DND-41 (cell line): Measurements from ENCODE around the gene SPARC.

Experiments
- ATAC-seq: fragments of 200-7000 bp; cut with Tn5 transposase; 3 replicates; pipeline ENCODE4 v1.9.1; 2021; ENCODE audit warnings: low read depth; ENCODE audit not compliant: insufficient read depth
- DNase-seq: peaks from one replicate; pipeline ENCODE4 v3.0.0-alpha.2; 2020
- H2AFZ ChIP-seq: 2 replicates; pipeline ENCODE4 v1.6.0; 2012; ENCODE audit warnings: low read depth, low read length
- H3K27ac ChIP-seq: 2 replicates; pipeline ENCODE4 v1.5.1; 2012; ENCODE audit warnings: low read length, inconsistent platforms
- H3K27me3 ChIP-seq: fragments of 200-600 bp; sonication (generic); 2 replicates; pipeline ENCODE4 v1.6.0; 2012; ENCODE audit warnings: low read length, mild to moderate bottlenecking, inconsistent platforms; ENCODE audit not compliant: insufficient read depth, poor library complexity
- H3K36me3 ChIP-seq: 2 replicates; pipeline ENCODE4 v1.5.1; 2012; ENCODE audit warnings: low read length, inconsistent platforms; ENCODE audit not compliant: insufficient read depth
- H3K4me1 ChIP-seq: 2 replicates; pipeline ENCODE4 v1.5.1; 2012; ENCODE audit warnings: mild to moderate bottlenecking, low read length; ENCODE audit not compliant: insufficient read depth
- H3K4me2 ChIP-seq: 2 replicates; pipeline ENCODE4 v1.6.0; 2012; ENCODE audit warnings: mild to moderate bottlenecking, moderate library complexity, low read length, inconsistent platforms; ENCODE audit not compliant: insufficient read depth
- H3K4me3 ChIP-seq, 2 experiments: fragments of 200-600 bp in 1 of 2; shearing (Covaris generic) in 1 of 2; 2 replicates each; pipeline ENCODE4 v1.5.1; 2012 to 2016; ENCODE audit warnings: inconsistent platforms in 2 of 2, low read length in 2 of 2, mild to moderate bottlenecking in 2 of 2, low read depth in 1 of 2, moderate library complexity in 1 of 2
- H3K79me2 ChIP-seq: 2 replicates; pipeline ENCODE4 v1.6.0; 2012; ENCODE audit warnings: low read length, inconsistent platforms; ENCODE audit not compliant: insufficient read depth
- H3K9ac ChIP-seq: 2 replicates; pipeline ENCODE4 v1.6.0; 2012; ENCODE audit warnings: low read depth, mild to moderate bottlenecking, inconsistent platforms, low read length, moderate library complexity
- H3K9me3 ChIP-seq: 2 replicates; pipeline ENCODE4 v1.5.1; 2012; ENCODE audit warnings: low read length, moderate library complexity, mild to moderate bottlenecking, inconsistent platforms; ENCODE audit not compliant: insufficient read depth, severe bottlenecking
- H4K20me1 ChIP-seq: 2 replicates; pipeline ENCODE4 v1.6.0; 2012; ENCODE audit warnings: low read length; ENCODE audit not compliant: insufficient read depth
- EZH2 ChIP-seq: IDR thresholded peaks from 3 replicates; pipeline ENCODE4 v1.6.1; 2012; ENCODE audit warnings: borderline replicate concordance, low read depth, mild to moderate bottlenecking, moderate library complexity, low read length, inconsistent platforms; ENCODE audit not compliant: severe bottlenecking
- TF ChIP-seq, protein P1 (sequence below): IDR thresholded peaks from 2 replicates; pipeline ENCODE4 v1.5.1; 2012; ENCODE audit warnings: borderline replicate concordance, low read length, moderate library complexity, mild to moderate bottlenecking; ENCODE audit not compliant: poor library complexity, severe bottlenecking; ENCODE audit errors: extremely low read depth

SPARC gene

DNA sequence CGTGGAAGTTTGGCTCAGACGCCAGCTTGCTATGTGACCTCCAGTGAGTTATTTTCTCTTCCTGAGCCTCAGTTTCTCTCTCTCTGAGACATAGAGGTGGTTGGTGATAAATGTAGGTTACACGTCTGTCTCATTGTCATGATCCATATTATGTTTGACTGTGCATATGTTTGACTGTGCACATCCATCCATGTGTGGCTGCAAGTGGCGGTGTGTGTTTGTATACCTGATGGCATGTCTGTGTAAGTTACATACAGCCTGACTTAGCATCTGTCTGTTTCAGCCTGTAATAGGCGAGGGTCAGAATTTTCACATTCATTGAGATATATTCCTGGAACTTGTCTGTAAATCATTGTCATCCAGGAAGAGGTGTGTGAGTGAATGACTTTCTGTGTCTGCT, 3.3 kb downstream of the SPARC start:
- ATAC-seq (no peak), DNase-seq (no peak)
- TF ChIP-seq, protein P1, sequence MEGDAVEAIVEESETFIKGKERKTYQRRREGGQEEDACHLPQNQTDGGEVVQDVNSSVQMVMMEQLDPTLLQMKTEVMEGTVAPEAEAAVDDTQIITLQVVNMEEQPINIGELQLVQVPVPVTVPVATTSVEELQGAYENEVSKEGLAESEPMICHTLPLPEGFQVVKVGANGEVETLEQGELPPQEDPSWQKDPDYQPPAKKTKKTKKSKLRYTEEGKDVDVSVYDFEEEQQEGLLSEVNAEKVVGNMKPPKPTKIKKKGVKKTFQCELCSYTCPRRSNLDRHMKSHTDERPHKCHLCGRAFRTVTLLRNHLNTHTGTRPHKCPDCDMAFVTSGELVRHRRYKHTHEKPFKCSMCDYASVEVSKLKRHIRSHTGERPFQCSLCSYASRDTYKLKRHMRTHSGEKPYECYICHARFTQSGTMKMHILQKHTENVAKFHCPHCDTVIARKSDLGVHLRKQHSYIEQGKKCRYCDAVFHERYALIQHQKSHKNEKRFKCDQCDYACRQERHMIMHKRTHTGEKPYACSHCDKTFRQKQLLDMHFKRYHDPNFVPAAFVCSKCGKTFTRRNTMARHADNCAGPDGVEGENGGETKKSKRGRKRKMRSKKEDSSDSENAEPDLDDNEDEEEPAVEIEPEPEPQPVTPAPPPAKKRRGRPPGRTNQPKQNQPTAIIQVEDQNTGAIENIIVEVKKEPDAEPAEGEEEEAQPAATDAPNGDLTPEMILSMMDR, result no peak
- TF ChIP-seq EZH2, result no peak
- Histone ChIP-seq H3K4me1 (peaks cover 18% of the 10 kb centered on the region), H3K27ac (no peak overlapping the region), H3K9me3 (no peaks in the 10 kb centered on the region), H2AFZ (no peak overlapping the region), H3K36me3 (no peaks in the 10 kb centered on the region), H3K4me2 (no peak overlapping the region), H3K79me2 (no peaks in the 10 kb centered on the region), H4K20me1 (no peaks in the 10 kb centered on the region), H3K9ac (no peak overlapping the region), H3K27me3 (peaks cover 25% of the 10 kb centered on the region), H3K4me3 (no peak overlapping the region)

- ATAC-seq, result no peak
Measured at GRCh38 chr5:151682751-151683331, 3.9 kb downstream of the SPARC start.

GRCh38 chr5:151682240-151682639, 4.5 kb downstream of the SPARC start:
- no peaks in the 10 kb centered on the region for H3K36me3 ChIP-seq
- no peaks in the 10 kb centered on the region for H3K79me2 ChIP-seq
- H4K20me1 ChIP-seq, result no peaks in the 10 kb centered on the region
- no peak overlapping the region for H3K4me3 ChIP-seq
- peaks cover 26% of the 10 kb centered on the region for H3K27me3 ChIP-seq
- H2AFZ ChIP-seq, result no peak overlapping the region
- no peak overlapping the region for H3K27ac ChIP-seq
- DNase-seq (no peak), ATAC-seq (no peak)
- peaks cover 14% of the 10 kb centered on the region for H3K4me1 ChIP-seq
- no peak overlapping the region for H3K4me2 ChIP-seq
- H3K9ac ChIP-seq, result no peak overlapping the region
- TF ChIP-seq, protein P1, result no peak
- TF ChIP-seq EZH2, result no peak
- H3K9me3 ChIP-seq, result no peaks in the 10 kb centered on the region

More at GRCh38 chr5:151682751-151683331, 3.9 kb downstream of the SPARC start:
- TF ChIP-seq, protein P1, result no peak
- no peak for TF ChIP-seq EZH2
- Histone ChIP-seq H3K4me3 (no peak overlapping the region), H3K79me2 (no peaks in the 10 kb centered on the region), H3K27me3 (peaks cover 28% of the 10 kb centered on the region), H2AFZ (no peak overlapping the region), H3K9me3 (no peaks in the 10 kb centered on the region), H3K27ac (no peak overlapping the region), H4K20me1 (no peaks in the 10 kb centered on the region), H3K36me3 (no peaks in the 10 kb centered on the region), H3K4me1 (peaks cover 18% of the 10 kb centered on the region), H3K4me2 (no peak overlapping the region), H3K9ac (no peak overlapping the region)
- no peak for DNase-seq
